GM23248 (cell line): ENCODE results near the gene JOSD2.

Experiments used
- EZH2 ChIP-seq: fragments of 200-600 bp; sonication (generic); IDR thresholded peaks from 2 replicates; pipeline ENCODE4 v1.6.1; 2018; ENCODE audit warnings: antibody characterized with exemption, mild to moderate bottlenecking; ENCODE audit not compliant: insufficient read depth, poor library complexity, severe bottlenecking
- EZH2phosphoT487 ChIP-seq: fragments of 200-600 bp; sonication (generic); IDR thresholded peaks from 2 replicates; pipeline ENCODE4 v1.6.1; 2018; ENCODE audit warnings: antibody characterized with exemption, moderate library complexity, mild to moderate bottlenecking, low read depth; ENCODE audit not compliant: insufficient read depth

- TF ChIP-seq EZH2 (no peak), EZH2phosphoT487 (no peak)
Measured at GRCh38 chr19:50555450-50556281, 44.7 kb upstream of the JOSD2 start.
